ENCODE measurements around the gene RAN. TPM values are rescaled to one million over a fixed set of nuclear protein-coding genes. Genes with fewer than 3 reads are reported as not detected.
A peak's percentile ranks its signal among the peaks of the same experiment; 100 is the strongest.
"Not testable (repeated sequence)": the region's sequence is repeated elsewhere in the genome, so short reads cannot be mapped to it uniquely, and the experiment has no call there.

The RAN gene
- total and polyA plus RNA-seq, 3 donors from 2014 or later, result 289 to 966 (median 304) TPM

- Histone ChIP-seq H3K27ac (no peak overlapping the region), H3K27me3 (no peaks in the 10 kb centered on the region), H3K4me1 (no peaks in the 10 kb centered on the region), H3K4me3 (no peak overlapping the region), H3K36me3 (ENCODE audit: low read depth, missing control alignments) (no peaks in the 10 kb centered on the region), H3K9me3 (no peaks in the 10 kb centered on the region)
- DNase-seq, result no peak
- 88 to 92% methylated on average over 5 of the region's 5 CpGs for WGBS, 2 donors
- TF ChIP-seq POLR2A (IDR thresholded peaks at IDR 0.05) (no peak), CTCF (IDR thresholded peaks at IDR 0.05) (no peak)
- intact Hi-C loops (cut with DNase I; ENCODE audit: low total_unique reads), result no loop called here
Measured at GRCh38 chr12:130881046-130881445, 9.2 kb downstream of the RAN start.

GRCh38 chr12:130881548-130881947 lies 9.7 kb downstream of the RAN start:
- no peak overlapping the region for H3K4me3 ChIP-seq
- intact Hi-C loops (cut with DNase I; ENCODE audit: low total_unique reads), result no loop called here
- H3K27me3 ChIP-seq, result no peaks in the 10 kb centered on the region
- H3K27ac ChIP-seq, result no peak overlapping the region
- H3K4me1 ChIP-seq, result no peaks in the 10 kb centered on the region
- H3K36me3 ChIP-seq (ENCODE audit: low read depth, missing control alignments), result no peaks in the 10 kb centered on the region
- no peak for DNase-seq
- H3K9me3 ChIP-seq, result no peaks in the 10 kb centered on the region
- TF ChIP-seq POLR2A (IDR thresholded peaks at IDR 0.05), result no peak
- no peak for TF ChIP-seq CTCF (IDR thresholded peaks at IDR 0.05)
- WGBS, 2 donors, result 86 to 94% methylated on average over 1 of the region's 1 CpG

- H3K4me1 ChIP-seq; H3K27me3 ChIP-seq; intact Hi-C loops (cut with DNase I; ENCODE audit: low total_unique reads); H3K27ac ChIP-seq; H3K4me3 ChIP-seq; H3K36me3 ChIP-seq (ENCODE audit: low read depth, missing control alignments); DNase-seq; H3K9me3 ChIP-seq: not testable (repeated sequence)
- 88 to 90% methylated on average over 11 to 14 of the region's 17 CpGs for WGBS, 2 donors
Measured at GRCh38 chr12:130887190-130887589, 15.3 kb downstream of the RAN start.

- Histone ChIP-seq H3K36me3 (ENCODE audit: low read depth, missing control alignments) (no peaks in the 10 kb centered on the region), H3K4me1 (no peaks in the 10 kb centered on the region), H3K4me3 (no peak overlapping the region), H3K27me3 (no peaks in the 10 kb centered on the region), H3K27ac (no peak overlapping the region), H3K9me3 (no peaks in the 10 kb centered on the region)
- intact Hi-C loops (cut with DNase I; ENCODE audit: low total_unique reads), result no loop called here
- DNase-seq, result no peak
- TF ChIP-seq POLR2A (IDR thresholded peaks at IDR 0.05), result no peak
- TF ChIP-seq CTCF (IDR thresholded peaks at IDR 0.05), result no peak
- 88 to 97% methylated on average over 2 of the region's 2 CpGs for WGBS, 2 donors
Measured at GRCh38 chr12:130904064-130904463, 32.2 kb downstream of the RAN start.

- WGBS, 2 donors, result 77 to 97% methylated on average over 10 to 18 of the region's 31 CpGs
- not testable (repeated sequence) for H3K27me3 ChIP-seq
Measured at GRCh38 chr12:130904936-130905455, 33.1 kb downstream of the RAN start.

GRCh38 chr12:130909111-130909510 lies 37.2 kb downstream of the RAN start:
- Histone ChIP-seq H3K9me3 (no peaks in the 10 kb centered on the region), H3K27me3 (no peaks in the 10 kb centered on the region), H3K36me3 (ENCODE audit: low read depth, missing control alignments) (no peaks in the 10 kb centered on the region), H3K4me3 (no peak overlapping the region), H3K4me1 (no peaks in the 10 kb centered on the region), H3K27ac (no peak overlapping the region)
- TF ChIP-seq POLR2A (IDR thresholded peaks at IDR 0.05) (no peak), CTCF (IDR thresholded peaks at IDR 0.05) (no peak)
- intact Hi-C loops (cut with DNase I; ENCODE audit: low total_unique reads), result no loop called here
- 65 to 70% methylated on average over 4 of the region's 4 CpGs for WGBS, 2 donors
- no peak for DNase-seq

More at GRCh38 chr12:130904936-130905455, 33.1 kb downstream of the RAN start:
- H3K36me3 ChIP-seq (ENCODE audit: low read depth, missing control alignments); H3K9me3 ChIP-seq; H3K4me3 ChIP-seq; intact Hi-C loops (cut with DNase I; ENCODE audit: low total_unique reads); H3K4me1 ChIP-seq; DNase-seq: not testable (repeated sequence)
- peak overlapping the region in 1 of 2 donors; percentile 81 for H3K27ac ChIP-seq

All from testis (tissue), 3 donors.